Neural progenitor cell (in vitro differentiated cells): ENCODE measurements around the gene FYCO1. TPM values are rescaled to one million over a fixed set of nuclear protein-coding genes. Genes with fewer than 3 reads are reported as not detected.

ENCODE experiments used
- DNase-seq: peaks from one replicate; pipeline ENCODE4 v3.0.0-alpha.2; 2016; ENCODE audit warnings: low spot score
- H2AFZ ChIP-seq: fragments of 200-600 bp; sonication (generic); replicated peaks from 2 replicates; pipeline ENCODE4 v1.6.1; 2016; ENCODE audit warnings: antibody characterized with exemption
- H3F3A ChIP-seq: fragments of 200-600 bp; sonication (generic); 2 replicates; pipeline ENCODE4 v1.6.1; 2016; ENCODE audit warnings: antibody characterized with exemption, low read depth
- H3K27ac ChIP-seq: fragments of 200-600 bp; sonication (generic); 2 replicates; pipeline ENCODE4 v1.5.1; 2016; ENCODE audit warnings: mild to moderate bottlenecking
- H3K27me3 ChIP-seq: fragments of 200-600 bp; sonication (generic); 2 replicates; pipeline ENCODE4 v1.6.1; 2016; ENCODE audit warnings: mild to moderate bottlenecking, moderate library complexity
- H3K36me3 ChIP-seq: fragments of 200-600 bp; sonication (generic); 2 replicates; pipeline ENCODE4 v1.5.1; 2016
- H3K4me1 ChIP-seq: fragments of 200-600 bp; sonication (generic); 2 replicates; pipeline ENCODE4 v1.6.1; 2016; ENCODE audit warnings: mixed run types
- H3K4me2 ChIP-seq: fragments of 200-600 bp; sonication (generic); 2 replicates; pipeline ENCODE4 v1.6.1; 2016
- H3K4me3 ChIP-seq: fragments of 200-600 bp; sonication (generic); 2 replicates; pipeline ENCODE4 v1.5.1; 2016
- H3K79me2 ChIP-seq: fragments of 200-600 bp; sonication (generic); 2 replicates; pipeline ENCODE4 v1.6.1; 2016; ENCODE audit warnings: low read depth
- H3K9ac ChIP-seq: fragments of 200-600 bp; sonication (generic); 2 replicates; pipeline ENCODE4 v1.6.1; 2016
- H3K9me3 ChIP-seq: fragments of 200-600 bp; sonication (generic); 2 replicates; pipeline ENCODE4 v1.5.1; 2016; ENCODE audit warnings: low read depth
- H4K20me1 ChIP-seq: fragments of 200-600 bp; sonication (generic); 2 replicates; pipeline ENCODE4 v1.6.1; 2016; ENCODE audit warnings: low read depth
- H3K27ac Mint-ChIP-seq: 3 replicates; pipeline ENCODE4 v1.8.0; 2021; ENCODE audit warnings: mixed read lengths
- H3K27me3 Mint-ChIP-seq: 2 replicates; pipeline ENCODE4 v1.8.0; 2022; ENCODE audit warnings: low read depth, mild to moderate bottlenecking, inconsistent platforms, moderate library complexity, mixed read lengths; ENCODE audit not compliant: insufficient read depth
- H3K36me3 Mint-ChIP-seq: 3 replicates; pipeline ENCODE4 v1.8.0; 2021; ENCODE audit warnings: mixed read lengths
- H3K4me1 Mint-ChIP-seq: 3 replicates; pipeline ENCODE4 v1.8.0; 2021; ENCODE audit warnings: mixed read lengths
- H3K4me3 Mint-ChIP-seq: 3 replicates; pipeline ENCODE4 v1.8.0; 2021; ENCODE audit warnings: mild to moderate bottlenecking, moderate library complexity, mixed read lengths
- H3K9me3 Mint-ChIP-seq: 3 replicates; pipeline ENCODE4 v1.8.0; 2020; ENCODE audit warnings: mixed read lengths
- CTCF ChIP-seq: fragments of 200-600 bp; sonication (generic); IDR thresholded peaks from 2 replicates; pipeline ENCODE4 v1.5.1; 2017; ENCODE audit warnings: antibody characterized with exemption, mild to moderate bottlenecking
- EZH2 ChIP-seq: fragments of 200-600 bp; sonication (generic); IDR thresholded peaks from 2 replicates; pipeline ENCODE4 v1.6.1; 2017; ENCODE audit warnings: antibody characterized with exemption, mild to moderate bottlenecking, moderate library complexity
- EZH2phosphoT487 ChIP-seq: fragments of 200-600 bp; sonication (generic); IDR thresholded peaks from 2 replicates; pipeline ENCODE4 v1.6.1; 2017; ENCODE audit warnings: antibody characterized with exemption
- total RNA-seq: library from RNA; depleted of rRNA; stranded (reverse); fragments of >200 nt; gene quantifications from 2 replicates; pipeline ENCODE4 v1.2.3, GENCODE V29; 2015; ENCODE audit warnings: low replicate concordance

Gene FYCO1
- total RNA-seq, 1 donor from 2014 or later = 6.8 TPM

- Histone ChIP-seq H2AFZ (no peak overlapping the region), H3K4me3 (no peak overlapping the region), H3K27ac (no peak overlapping the region), H3F3A (no peaks in the 10 kb centered on the region), H3K4me2 (no peak overlapping the region), H3K4me1 (no peaks in the 10 kb centered on the region), H4K20me1 (no peaks in the 10 kb centered on the region), H3K9me3 (no peaks in the 10 kb centered on the region), H3K9ac (no peak overlapping the region), H3K36me3 (peaks cover 6% of the 10 kb centered on the region), H3K27me3 (no peaks in the 10 kb centered on the region), H3K79me2 (no peaks in the 10 kb centered on the region)
- Mint-ChIP-seq H3K4me1 (no peaks in the 10 kb centered on the region), H3K36me3 (peaks cover 44% of the 10 kb centered on the region), H3K9me3 (no peaks in the 10 kb centered on the region), H3K27me3 (peaks cover 3% of the 10 kb centered on the region), H3K4me3 (no peak overlapping the region), H3K27ac (no peak overlapping the region)
- DNase-seq = no peak
- TF ChIP-seq EZH2 (no peak), CTCF (no peak), EZH2phosphoT487 (no peak)
Observed at GRCh38 chr3:45932112-45932511, 63.5 kb downstream of the FYCO1 start.

DNA sequence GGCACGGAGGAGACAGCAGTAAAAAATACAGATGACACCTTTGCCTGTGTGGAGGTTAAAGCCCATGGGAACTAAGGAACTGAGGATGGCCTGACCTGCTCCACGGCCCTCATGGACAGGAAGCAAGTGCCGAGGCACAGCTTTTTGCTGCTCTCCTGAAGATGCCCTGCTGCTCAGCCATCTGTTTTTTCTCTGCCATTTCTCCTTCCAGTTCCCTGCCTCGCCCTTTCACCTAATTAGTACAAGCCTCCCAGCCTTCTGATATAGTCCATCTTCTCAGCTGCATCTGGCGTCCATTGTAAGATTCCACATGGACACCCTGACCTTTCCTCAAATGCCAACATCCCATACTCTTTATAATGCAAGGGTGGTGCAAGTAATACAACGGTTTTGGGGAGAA is 64.1 kb downstream of the FYCO1 start:
- no peak overlapping the region for H3K27ac ChIP-seq
- no peaks in the 10 kb centered on the region for H3K79me2 ChIP-seq

GRCh38 chr3:45929042-45929679 is 66.5 kb downstream of the FYCO1 start:
- Mint-ChIP-seq H3K36me3 (peaks cover 37% of the 10 kb centered on the region), H3K27me3 (peaks cover 3% of the 10 kb centered on the region), H3K9me3 (no peaks in the 10 kb centered on the region), H3K4me3 (no peak overlapping the region), H3K27ac (peak overlapping the region; percentile 79), H3K4me1 (no peaks in the 10 kb centered on the region)
- peak; percentile 57 for DNase-seq
- Histone ChIP-seq H3K9ac (no peak overlapping the region), H2AFZ (no peak overlapping the region), H3F3A (no peaks in the 10 kb centered on the region), H3K4me2 (no peak overlapping the region), H3K27me3 (no peaks in the 10 kb centered on the region), H3K36me3 (peaks cover 6% of the 10 kb centered on the region), H3K27ac (no peak overlapping the region), H4K20me1 (no peaks in the 10 kb centered on the region), H3K9me3 (no peaks in the 10 kb centered on the region), H3K4me3 (no peak overlapping the region), H3K79me2 (no peaks in the 10 kb centered on the region), H3K4me1 (no peaks in the 10 kb centered on the region)
- peak; percentile 68 for TF ChIP-seq CTCF
- no peak for TF ChIP-seq EZH2phosphoT487
- no peak for TF ChIP-seq EZH2

More for the DNA sequence above, 64.1 kb downstream of the FYCO1 start:
- Histone ChIP-seq H3F3A (no peaks in the 10 kb centered on the region), H3K4me1 (no peaks in the 10 kb centered on the region), H2AFZ (no peak overlapping the region), H3K36me3 (peaks cover 6% of the 10 kb centered on the region), H3K27me3 (no peaks in the 10 kb centered on the region), H3K4me3 (no peak overlapping the region), H4K20me1 (no peaks in the 10 kb centered on the region), H3K9me3 (no peaks in the 10 kb centered on the region), H3K4me2 (no peak overlapping the region), H3K9ac (no peak overlapping the region)
- TF ChIP-seq EZH2phosphoT487 = no peak
- no peak for TF ChIP-seq CTCF
- TF ChIP-seq EZH2 = no peak
- Mint-ChIP-seq H3K4me3 (no peak overlapping the region), H3K4me1 (no peaks in the 10 kb centered on the region), H3K9me3 (no peaks in the 10 kb centered on the region), H3K27me3 (peaks cover 3% of the 10 kb centered on the region), H3K36me3 (peaks cover 45% of the 10 kb centered on the region), H3K27ac (no peak overlapping the region)
- DNase-seq = no peak
